K562 (cell line): ENCODE results near the gene GGT1. TPM values are rescaled to one million over a fixed set of nuclear protein-coding genes. Genes with fewer than 3 reads are reported as not detected.

Source experiments
- CBX2 ChIP-seq: fragments of 200-600 bp; sonication (generic); IDR thresholded peaks from one replicate; pipeline ENCODE4 v1.6.1; 2012; ENCODE audit warnings: mild to moderate bottlenecking, low read length, inconsistent platforms; ENCODE audit not compliant: insufficient read depth, poor library complexity, severe bottlenecking
- DNMT1 ChIP-seq: fragments of 450-650 bp; IDR thresholded peaks from 2 replicates; pipeline ENCODE4 v1.6.1; 2016; ENCODE audit warnings: antibody characterized with exemption, mild to moderate bottlenecking
- FOS ChIP-seq: IDR thresholded peaks from 3 replicates; pipeline ENCODE4 v1.6.1; 2011; ENCODE audit not compliant: insufficient read length; ENCODE audit errors: extremely low read depth
- FOXP4 ChIP-seq: sonication (generic); formaldehyde crosslinking; IDR thresholded peaks from 2 replicates; pipeline ENCODE4 v1.8.0; 2022; ENCODE audit warnings: mild to moderate bottlenecking, missing genetic modification reagents, borderline replicate concordance
- MAX ChIP-seq: sonication (generic); formaldehyde crosslinking; IDR thresholded peaks from 2 replicates; pipeline ENCODE4 v1.9.0; 2022; ENCODE audit warnings: mild to moderate bottlenecking, missing genetic modification reagents
- MBD2 ChIP-seq: sonication (generic); IDR thresholded peaks from 2 replicates; pipeline ENCODE4 v1.6.1; 2016; ENCODE audit warnings: low read depth, borderline replicate concordance
- MCM7 ChIP-seq, 2 experiments: fragments of 450-650 bp; IDR thresholded peaks; 2 replicates each; pipeline ENCODE4 v1.6.1; 2016 to 2018
- NFE2L1 ChIP-seq: fragments of 450-650 bp; IDR thresholded peaks from 2 replicates; pipeline ENCODE4 v1.6.1; 2016; ENCODE audit warnings: missing genetic modification characterization, low read depth, mild to moderate bottlenecking, missing compliant biosample characterization, moderate library complexity, borderline replicate concordance
- NRF1 ChIP-seq, 2 experiments: fragments of 450-650 bp; IDR thresholded peaks in 1 of 2; conservative IDR thresholded peaks in 1 of 2; 2 replicates each; pipeline ENCODE4 v1.6.1; 2014; ENCODE audit warnings: mild to moderate bottlenecking in 2 of 2
- OTX1 ChIP-seq: fragments of 450-650 bp; formaldehyde crosslinking; IDR thresholded peaks from 2 replicates; pipeline ENCODE4 v1.4.0; 2022; ENCODE audit warnings: mild to moderate bottlenecking
- PML ChIP-seq: IDR thresholded peaks from 2 replicates; pipeline ENCODE4 v1.6.1; 2012; ENCODE audit warnings: low read length, inconsistent platforms
- POLR2AphosphoS5 ChIP-seq: IDR thresholded peaks from 2 replicates; pipeline ENCODE4 v1.6.1; 2011; ENCODE audit warnings: mild to moderate bottlenecking, low read depth, low read length, moderate library complexity; ENCODE audit not compliant: control insufficient read depth, insufficient read depth
- POLR3A ChIP-seq: IDR thresholded peaks from 2 replicates; pipeline ENCODE4 v1.6.1; 2011; ENCODE audit warnings: borderline replicate concordance, mild to moderate bottlenecking, moderate library complexity; ENCODE audit not compliant: insufficient read length, insufficient read depth; ENCODE audit errors: extremely low read depth
- POLR3G ChIP-seq: IDR thresholded peaks from 2 replicates; pipeline ENCODE4 v1.6.1; 2011; ENCODE audit not compliant: insufficient read length, insufficient replicate concordance; ENCODE audit errors: extremely low read depth
- RCOR1 ChIP-seq, 2 experiments: IDR thresholded peaks; 2 replicates each; pipeline ENCODE4 v1.6.1; 2012; ENCODE audit warnings: low read depth in 2 of 2, low read length in 2 of 2, borderline replicate concordance in 1 of 2, improper control_type of control experiment in 1 of 2
- RFX1 ChIP-seq: fragments of 450-650 bp; IDR thresholded peaks from 2 replicates; pipeline ENCODE4 v1.6.1; 2016; ENCODE audit warnings: mild to moderate bottlenecking, moderate library complexity
- SETDB1 ChIP-seq: IDR thresholded peaks from one replicate; pipeline ENCODE4 v1.6.1; 2012; ENCODE audit warnings: low read length, control low read depth, inconsistent platforms
- SRSF1 ChIP-seq: fragments of 200-400 bp; formaldehyde crosslinking; IDR thresholded peaks from 2 replicates; pipeline ENCODE4 v1.6.1; 2017; ENCODE audit warnings: mild to moderate bottlenecking, low read depth, low read length, moderate library complexity
- STAG1 ChIP-seq: sonication (generic); formaldehyde crosslinking; IDR thresholded peaks from 2 replicates; pipeline ENCODE4 v1.5.0; 2020; ENCODE audit warnings: missing genetic modification reagents, borderline replicate concordance
- XRCC5 ChIP-seq: fragments of 200-400 bp; formaldehyde crosslinking; IDR thresholded peaks from 2 replicates; pipeline ENCODE4 v1.6.1; 2017; ENCODE audit warnings: low read depth, mild to moderate bottlenecking, low read length
- ZC3H8 ChIP-seq: fragments of 450-650 bp; IDR thresholded peaks from 2 replicates; pipeline ENCODE4 v1.6.1; 2017
- ZHX1 ChIP-seq: fragments of 150-350 bp; conservative IDR thresholded peaks from 2 replicates; pipeline ENCODE4 v1.6.1; 2014; ENCODE audit warnings: low read length
- ZNF140 ChIP-seq: fragments of 250-450 bp; sonication (Bioruptor Pico); IDR thresholded peaks from 2 replicates; pipeline ENCODE4 v1.8.0; 2021; ENCODE audit warnings: moderate library complexity, mild to moderate bottlenecking, inconsistent platforms
- ZNF551 ChIP-seq: fragments of 250-450 bp; sonication (Bioruptor Pico); IDR thresholded peaks from 2 replicates; pipeline ENCODE4 v1.5.0; 2021; ENCODE audit warnings: mild to moderate bottlenecking, moderate library complexity
- ZNF79 ChIP-seq: fragments of 250-450 bp; sonication (Bioruptor Pico); IDR thresholded peaks from 2 replicates; pipeline ENCODE4 v1.4.0; 2020; ENCODE audit warnings: low read depth, mild to moderate bottlenecking, moderate library complexity
- polyA plus RNA-seq, 8 experiments: library from polyadenylated mRNA; depleted of rRNA in 4 of 8; stranded (reverse) in 5 of 8; unstranded in 3 of 8; fragments of >200 nt; fragmentation: Nextera tagmentation in 2 of 8; fragmentation: Illumina TruSeq in 1 of 8; extraction: Ambion mirVana in 2 of 8; extraction: Trizol in 1 of 8; gene quantifications; 2 replicates each; pipeline versions ENCODE4 v1.2.1 to v1.2.3, GENCODE V29; 2011 to 2014; ENCODE audit warnings: inconsistent platforms in 1 of 8, missing spikeins in 1 of 8
- total RNA-seq, 7 experiments: library from RNA; depleted of rRNA in 6 of 7; stranded (reverse); fragments of >200 nt in 6 of 7; fragmentation: Illumina TruSeq in 2 of 7; extraction: Trizol in 2 of 7; gene quantifications; 2 replicates each; pipeline versions ENCODE4 v1.2.1 to v1.2.3, GENCODE V29; 2011 to 2021; ENCODE audit warnings: low replicate concordance in 1 of 7

GGT1 gene
- total and polyA plus RNA-seq, 9 of the 15 experiments (the other 6 are each of a cell fraction or from before 2014, with no cell fraction given): 0.46 to 11.8 (median 6.9) TPM

GRCh38 chr22:24555165-24556039 is 47.6 kb upstream of the GGT1 start, which contains the start of gene SNRPD3 (continued):
- TF ChIP-seq XRCC5 (peak; percentile 80; the same call in 1 of the 2 replicates), PML (peak; percentile 69), ZNF79 (CRISPR knock-in tag) (no peak), ZNF551 (no peak), POLR3G (no peak), DNMT1 (no peak), POLR2AphosphoS5 (peak; percentile 69; the same call in 1 of the 2 replicates), MBD2 (peak; percentile 37), ZC3H8 (no peak), MAX (peak; percentile 69), OTX1 (CRISPR knock-in tag) (no peak), STAG1 (CRISPR knock-in tag) (no peak), FOXP4 (CRISPR knock-in tag) (no peak), MCM7 (IDR thresholded peaks at IDR 0.05) (no peak), ZHX1 (no peak), SRSF1 (no peak), ZNF140 (no peak), SETDB1 (no peak), CBX2 (no peak), FOS (peak; percentile 58), RCOR1 (IDR thresholded peaks at IDR 0.05; ENCODE audit: borderline replicate concordance in 1 of 2, low read depth in 2 of 2, low read length in 2 of 2) (no peak), POLR3A (no peak), NRF1 (conservative IDR thresholded peaks at IDR 0.05 in 1 of 2, IDR thresholded peaks at IDR 0.05 in 1 of 2) (peak; percentile 88 to 89), NFE2L1 (no peak), RFX1 (no peak)
